Astrocyte (in vitro differentiated cells and primary cell): Measurements from ENCODE around the gene SENP8.

Experiments
- CTCF ChIP-seq: IDR thresholded peaks from 2 replicates; pipeline ENCODE4 v1.5.1; 2011; ENCODE audit warnings: low read depth, mild to moderate bottlenecking, inconsistent platforms, low read length, moderate library complexity; ENCODE audit not compliant: insufficient read depth
- EZH2 ChIP-seq: IDR thresholded peaks from 2 replicates; pipeline ENCODE4 v1.6.1; 2012; ENCODE audit warnings: mild to moderate bottlenecking, low read length, inconsistent platforms; ENCODE audit not compliant: insufficient read depth

GRCh38 chr15:72139667-72140066, 21.5 kb downstream of the SENP8 start:
- no peak for TF ChIP-seq CTCF
- no peak for TF ChIP-seq EZH2
